CMK (cell line): ENCODE results near the gene SLC35G1.

ENCODE experiments used
- DNase-seq: peaks from one replicate; pipeline ENCODE4 v3.0.0-alpha.2; 2010; ENCODE audit warnings: low read depth

The SLC35G1 gene

DNA sequence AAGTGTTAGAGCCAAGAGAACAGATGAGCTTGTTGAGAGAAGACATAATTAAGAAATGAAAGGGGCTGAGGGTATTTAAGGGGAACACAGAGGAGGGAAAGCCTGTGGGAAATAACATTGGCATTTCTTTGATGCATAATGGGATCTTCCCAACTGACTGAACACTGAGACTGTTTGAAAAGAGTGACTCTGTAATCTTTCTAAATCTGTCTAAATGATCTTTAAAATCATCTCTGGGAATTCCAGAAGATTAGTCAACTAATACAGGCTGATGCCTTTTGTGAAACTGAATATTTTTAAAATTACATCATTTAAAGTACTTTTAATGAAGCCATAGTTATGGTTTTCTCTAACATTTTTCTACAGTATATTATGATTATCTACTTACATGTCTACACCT, 17.4 kb upstream of the SLC35G1 start:
- no peak for DNase-seq

GRCh38 chr10:93879273-93879672, 14.5 kb upstream of the SLC35G1 start:
- DNase-seq, result no peak

- DNase-seq, result no peak
Observed at GRCh38 chr10:93894516-93895378, 969 bp downstream of the SLC35G1 start.

- no peak for DNase-seq
Observed at GRCh38 chr10:93897070-93897780, 3.4 kb downstream of the SLC35G1 start.

GRCh38 chr10:93899109-93899508, 5.3 kb downstream of the SLC35G1 start:
- no peak for DNase-seq

DNA sequence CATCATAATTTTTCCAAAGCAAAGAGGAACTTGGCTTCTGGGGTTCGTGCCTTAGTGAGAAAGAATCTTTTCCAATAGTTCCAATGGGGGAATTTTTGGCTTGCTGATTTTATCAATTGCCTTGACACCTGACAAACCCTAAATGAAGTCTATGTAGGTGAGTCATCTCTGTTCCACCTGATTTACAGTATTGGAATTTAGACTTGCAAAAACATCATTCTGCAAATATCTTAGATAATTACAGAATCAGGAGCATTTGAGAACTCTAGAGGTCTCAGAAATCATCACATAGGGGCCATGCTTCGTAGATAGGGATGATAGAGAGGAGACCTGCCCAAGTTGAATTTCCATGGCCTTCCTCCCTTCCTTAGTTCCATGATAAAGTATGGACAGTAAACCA, 9.3 kb downstream of the SLC35G1 start:
- no peak for DNase-seq

DNA sequence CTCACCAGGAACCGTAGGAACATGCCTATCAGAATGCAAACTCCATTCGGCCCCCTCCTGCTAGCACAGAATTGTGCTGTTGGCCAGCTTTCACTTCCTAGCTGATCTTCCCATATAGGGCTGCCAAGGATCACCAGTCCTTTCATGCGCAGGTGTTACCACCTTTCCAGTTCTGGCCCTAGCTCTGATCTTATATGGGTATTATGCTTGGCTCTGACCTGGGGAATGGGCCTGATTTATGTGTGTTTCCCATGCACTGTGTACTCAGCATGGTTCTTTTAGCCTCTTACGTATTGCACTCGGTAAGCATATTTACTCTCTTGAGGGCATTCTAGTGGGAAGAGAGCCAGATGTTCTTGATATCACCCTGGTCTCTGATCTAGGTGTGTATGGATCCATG, 11.1 kb downstream of the SLC35G1 start:
- DNase-seq, result no peak

GRCh38 chr10:93907059-93907458, 13.3 kb downstream of the SLC35G1 start:
- no peak for DNase-seq

DNA sequence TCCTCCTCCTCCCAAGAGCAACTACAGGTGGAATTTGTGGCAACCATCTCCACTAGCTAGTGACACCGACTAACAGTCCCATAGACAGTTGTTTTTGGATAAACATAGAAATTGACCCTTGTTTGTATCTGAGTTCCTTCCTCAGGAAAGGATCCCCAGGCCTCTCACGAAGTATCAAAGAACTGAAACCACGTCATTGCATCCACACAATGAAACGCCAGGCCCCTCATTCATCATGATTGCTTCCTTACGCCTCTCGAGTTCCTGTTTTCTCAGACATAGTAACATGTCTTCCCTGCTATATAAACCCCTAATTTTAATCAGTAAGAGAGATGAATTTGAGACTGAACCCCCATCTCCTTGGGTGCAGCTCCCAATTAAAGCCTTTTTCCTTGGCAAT, 18.1 kb downstream of the SLC35G1 start:
- DNase-seq, result no peak

- DNase-seq, result no peak
Observed at GRCh38 chr10:93912444-93912843, 18.7 kb downstream of the SLC35G1 start.

- no peak for DNase-seq
Observed at GRCh38 chr10:93913706-93914105, 19.9 kb downstream of the SLC35G1 start.

DNA sequence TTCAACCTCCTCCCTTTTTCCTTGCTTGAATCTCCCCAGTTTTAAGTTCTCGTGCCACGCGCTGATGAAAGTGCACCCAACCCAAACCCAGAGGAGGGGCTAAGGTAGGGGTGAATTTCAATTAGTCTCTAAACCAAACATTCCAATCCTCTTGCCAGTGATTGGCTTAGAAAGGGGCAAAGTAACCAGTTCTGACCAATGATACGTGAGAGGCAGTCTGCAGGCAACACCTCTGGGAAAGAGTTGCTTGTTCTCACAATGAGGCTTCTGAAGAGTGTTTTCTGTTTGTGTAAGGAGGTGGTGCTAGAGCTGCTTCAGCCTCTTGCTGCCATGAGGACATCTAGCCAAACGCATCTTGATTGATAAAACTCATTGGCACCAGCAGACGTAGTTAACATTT, 21.8 kb downstream of the SLC35G1 start:
- DNase-seq, result no peak

DNA sequence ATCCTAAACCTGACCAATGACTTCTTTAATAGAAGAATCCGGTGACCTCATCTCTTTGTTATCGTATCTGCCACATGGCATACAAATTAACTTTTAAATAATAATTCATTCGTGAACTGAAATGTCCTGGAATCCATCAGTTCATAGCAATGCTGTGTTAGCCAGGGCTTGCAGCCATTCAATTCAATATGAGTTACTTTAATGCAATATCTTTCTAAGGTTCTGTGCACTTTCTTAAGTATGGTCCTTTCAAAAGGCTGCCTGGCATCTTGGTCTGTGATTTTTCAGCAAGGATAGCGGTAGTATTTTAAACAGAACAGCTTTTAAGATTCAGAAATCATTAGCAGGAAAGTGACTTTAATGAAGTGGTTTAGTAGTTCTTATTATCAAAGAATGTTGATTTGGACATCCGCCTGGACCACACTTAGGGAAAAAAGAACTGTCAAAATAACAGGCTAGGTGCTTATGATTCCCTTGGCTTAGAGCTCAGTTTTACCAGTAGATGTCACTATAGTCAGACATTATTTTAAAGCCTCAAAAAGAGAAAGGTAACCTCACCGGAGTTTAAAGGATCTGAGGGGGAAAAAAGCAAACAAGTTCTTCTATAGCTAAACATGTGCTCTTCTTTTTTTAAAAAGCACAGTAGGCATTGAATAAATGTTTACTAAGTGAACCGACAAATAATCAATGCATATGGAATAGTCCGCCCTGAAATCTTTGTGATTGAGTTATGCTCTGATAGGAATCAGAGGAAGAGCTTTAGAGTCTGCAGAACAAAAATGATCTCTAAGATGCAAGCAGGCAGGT, 22.7 kb downstream of the SLC35G1 start:
- no peak for DNase-seq

- no peak for DNase-seq
Observed at GRCh38 chr10:93917064-93917391, 23.2 kb downstream of the SLC35G1 start.

GRCh38 chr10:93917821-93918220, 24.0 kb downstream of the SLC35G1 start:
- no peak for DNase-seq

DNA sequence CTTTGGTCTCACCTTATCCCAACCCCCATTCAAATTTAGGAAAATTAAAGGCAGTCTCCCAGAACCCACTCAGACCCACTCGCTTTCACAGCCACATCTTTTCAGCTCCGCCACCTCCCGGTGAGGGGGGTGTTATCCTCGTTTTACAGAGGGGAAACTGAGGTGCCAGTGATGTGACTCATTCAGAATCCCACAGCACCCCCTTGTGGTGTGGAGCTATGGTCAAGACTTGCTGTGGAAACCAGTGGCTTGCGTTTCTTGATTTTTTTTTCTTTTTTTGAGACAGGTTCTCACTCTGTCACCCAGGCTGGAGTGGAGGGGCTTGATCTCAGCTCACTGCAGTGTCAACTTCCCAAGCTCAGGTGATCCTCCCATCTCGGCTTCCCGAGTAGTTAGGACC, 27.6 kb downstream of the SLC35G1 start:
- no peak for DNase-seq

GRCh38 chr10:93926613-93927012, 32.8 kb downstream of the SLC35G1 start:
- DNase-seq, result no peak

- no peak for DNase-seq
Observed at GRCh38 chr10:93938140-93938539, 44.4 kb downstream of the SLC35G1 start.

DNA sequence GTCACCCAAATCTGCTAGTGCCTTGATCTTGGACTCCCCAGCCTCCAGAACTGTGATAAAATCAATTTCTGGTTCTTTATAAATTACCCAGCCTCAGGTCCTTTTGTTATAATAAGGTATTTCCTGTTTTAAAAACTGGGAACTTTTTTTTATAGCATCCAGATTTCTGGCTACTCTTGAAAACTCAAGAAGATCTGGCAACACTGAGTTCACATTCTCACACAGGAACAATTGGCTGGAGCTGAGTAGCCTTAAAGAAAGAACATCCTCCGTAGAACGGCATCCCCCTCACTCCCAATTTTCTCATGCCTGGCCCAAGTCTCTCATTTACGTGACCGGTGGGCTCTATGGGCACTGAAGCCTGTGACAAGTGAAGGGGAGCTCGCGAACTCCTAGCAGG, 47.1 kb downstream of the SLC35G1 start:
- DNase-seq, result no peak

DNA sequence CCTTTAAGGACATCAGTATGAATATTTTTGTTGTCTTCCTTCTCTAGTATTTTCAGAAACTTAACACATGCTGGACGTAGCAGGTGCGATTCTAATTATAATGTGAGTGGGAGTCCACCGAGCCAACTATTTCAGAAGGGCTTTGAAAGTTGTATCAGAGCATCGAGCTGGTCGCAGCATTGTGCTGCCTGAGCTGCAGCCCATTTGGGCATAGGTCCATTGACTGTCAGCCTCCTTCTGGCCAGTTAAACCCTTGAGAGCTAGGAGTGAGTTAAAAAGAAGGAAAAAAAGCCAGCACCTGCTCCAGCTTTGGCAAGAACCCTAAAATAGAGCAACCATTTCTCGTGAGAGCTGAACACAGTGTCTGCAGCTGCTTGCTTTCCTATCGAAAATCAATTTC, 47.8 kb downstream of the SLC35G1 start:
- no peak for DNase-seq

- DNase-seq, result no peak
Observed at GRCh38 chr10:93945819-93946218, 52.0 kb downstream of the SLC35G1 start.

DNA sequence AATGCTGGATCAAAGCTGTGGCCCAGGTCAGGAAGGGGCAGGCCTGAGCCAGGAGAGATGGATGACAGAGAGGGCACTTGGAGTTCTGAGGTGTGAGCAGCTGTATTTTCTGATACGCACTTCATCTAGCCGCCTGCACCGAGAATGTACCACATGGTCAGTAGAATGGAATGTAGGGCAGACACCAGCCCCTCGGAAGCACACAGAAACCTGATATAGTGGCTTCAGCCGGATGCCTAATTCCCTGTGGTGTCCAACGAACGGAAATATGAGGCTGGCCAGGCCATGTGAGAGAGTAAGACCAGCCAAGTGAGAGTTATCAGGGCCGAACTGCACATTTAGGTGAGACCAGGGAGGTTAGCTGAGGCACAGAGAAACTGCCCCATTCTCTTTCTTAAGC, 53.3 kb downstream of the SLC35G1 start:
- DNase-seq, result no peak

GRCh38 chr10:93947524-93947923, 53.7 kb downstream of the SLC35G1 start:
- no peak for DNase-seq
